HepG2 (cell line): ENCODE results near the gene FAM83D. TPM values are rescaled to one million over a fixed set of nuclear protein-coding genes. Genes with fewer than 3 reads are reported as not detected.
A peak's percentile ranks its signal among the peaks of the same experiment; 100 is the strongest.

Experiments
- ARID5B ChIP-seq: IDR thresholded peaks from 2 replicates; pipeline ENCODE4 v1.4.0; 2020; ENCODE audit warnings: mild to moderate bottlenecking, missing genetic modification reagents
- BCLAF1 ChIP-seq: fragments of 450-650 bp; IDR thresholded peaks from 2 replicates; pipeline ENCODE4 v1.6.1; 2017; ENCODE audit warnings: mild to moderate bottlenecking
- CREB3 ChIP-seq: sonication (generic); formaldehyde crosslinking; IDR thresholded peaks from 2 replicates; pipeline ENCODE4 v1.5.0; 2020; ENCODE audit warnings: missing genetic modification reagents
- JDP2 ChIP-seq: sonication (generic); formaldehyde crosslinking; IDR thresholded peaks from 2 replicates; pipeline ENCODE4 v1.8.1; 2022; ENCODE audit warnings: missing genetic modification reagents, borderline replicate concordance
- KAT2B ChIP-seq: fragments of 150-350 bp; IDR thresholded peaks from 2 replicates; pipeline ENCODE4 v1.6.1; 2014; ENCODE audit warnings: low read depth, low read length, borderline replicate concordance
- KLF9 ChIP-seq: IDR thresholded peaks from 2 replicates; pipeline ENCODE4 v1.6.1; 2016; ENCODE audit warnings: low read depth
- NCOR1 ChIP-seq: fragments of 200-600 bp; sonication (generic); IDR thresholded peaks from 2 replicates; pipeline ENCODE4 v1.7.0; 2017; ENCODE audit warnings: antibody characterized with exemption, low read length, borderline replicate concordance
- NFE2L1 ChIP-seq: sonication (generic); formaldehyde crosslinking; IDR thresholded peaks from 2 replicates; pipeline ENCODE4 v1.4.0; 2020; ENCODE audit warnings: missing genetic modification reagents, mild to moderate bottlenecking, borderline replicate concordance
- RFXANK ChIP-seq: IDR thresholded peaks from 2 replicates; pipeline ENCODE4 v1.6.1; 2016
- SMYD3 ChIP-seq: sonication (generic); formaldehyde crosslinking; IDR thresholded peaks from 2 replicates; pipeline ENCODE4 v1.8.1; 2023; ENCODE audit warnings: mild to moderate bottlenecking, missing genetic modification reagents
- SPEN ChIP-seq: sonication (generic); formaldehyde crosslinking; IDR thresholded peaks from 2 replicates; pipeline ENCODE4 v1.5.1; 2020; ENCODE audit warnings: low read depth, mild to moderate bottlenecking, missing genetic modification reagents
- TGIF2 ChIP-seq: IDR thresholded peaks from 2 replicates; pipeline ENCODE4 v1.6.1; 2016; ENCODE audit warnings: control low read depth, missing compliant biosample characterization
- ZBTB44 ChIP-seq: sonication (generic); formaldehyde crosslinking; IDR thresholded peaks from 2 replicates; pipeline ENCODE4 v1.4.0; 2020; ENCODE audit warnings: missing genetic modification reagents
- ZNF562 ChIP-seq: sonication (generic); formaldehyde crosslinking; IDR thresholded peaks from 2 replicates; pipeline ENCODE4 v1.8.0; 2022; ENCODE audit warnings: missing genetic modification reagents, borderline replicate concordance
- ZNF580 ChIP-seq: IDR thresholded peaks from 2 replicates; pipeline ENCODE4 v1.6.1; 2016; ENCODE audit warnings: low read depth, borderline replicate concordance
- ZSCAN25 ChIP-seq: sonication (generic); formaldehyde crosslinking; IDR thresholded peaks from 2 replicates; pipeline ENCODE4 v1.8.0; 2022; ENCODE audit warnings: mild to moderate bottlenecking, missing genetic modification reagents
- polyA plus RNA-seq, 8 experiments: library from polyadenylated mRNA; depleted of rRNA in 3 of 8; stranded (reverse) in 7 of 8; unstranded in 1 of 8; fragments of >200 nt; fragmentation: Illumina TruSeq in 4 of 8; extraction: Trizol in 4 of 8; gene quantifications; 2 replicates each; pipeline versions ENCODE4 v1.2.1 to v1.2.3, GENCODE V29; 2011 to 2016; ENCODE audit warnings: low read depth in 4 of 8, missing spikeins in 1 of 8, mixed read lengths in 1 of 8; ENCODE audit not compliant: insufficient read depth in 1 of 8
- total RNA-seq, 5 experiments: library from RNA; depleted of rRNA; stranded (reverse); fragments of >200 nt; fragmentation: Illumina TruSeq; extraction: Trizol; gene quantifications; 2 replicates each; pipeline ENCODE4 v1.2.3, GENCODE V29; 2016; ENCODE audit warnings: low read depth in 1 of 5

The FAM83D gene
- total and polyA plus RNA-seq, 2 of the 13 experiments (the other 11 are each of a cell fraction or from before 2014, with no cell fraction given) = 51.4 to 64.0 TPM

- TF ChIP-seq CREB3 (CRISPR knock-in tag) = no peak; the same call in 1 of the 2 replicates
- TF ChIP-seq BCLAF1 = no peak
- TF ChIP-seq SPEN (CRISPR knock-in tag) = peak; percentile 95
- peak; percentile 98 for TF ChIP-seq ZSCAN25 (CRISPR knock-in tag)
- no peak for TF ChIP-seq SMYD3
- TF ChIP-seq ARID5B (CRISPR knock-in tag) = peak; percentile 73
- TF ChIP-seq ZNF580 = peak; percentile 92; the same call in 1 of the 2 replicates
- peak; percentile 67 for TF ChIP-seq RFXANK (CRISPR knock-in tag)
- peak; percentile 90 for TF ChIP-seq KLF9 (CRISPR knock-in tag)
- peak; percentile 30; the same call in 1 of the 2 replicates for TF ChIP-seq TGIF2
- no peak for TF ChIP-seq JDP2 (CRISPR knock-in tag)
- no peak for TF ChIP-seq ZNF562 (CRISPR knock-in tag)
- TF ChIP-seq ZBTB44 (CRISPR knock-in tag) = peak; percentile 56; the same call in 1 of the 2 replicates
- TF ChIP-seq NFE2L1 (CRISPR knock-in tag) = 0 out of 2 replicates have a peak, but pooled peaks have one; percentile 9
- TF ChIP-seq NCOR1 = peak; percentile 66; the same call in 1 of the 2 replicates
- no peak for TF ChIP-seq KAT2B
Observed at GRCh38 chr20:38962044-38962927, 36.1 kb downstream of the FAM83D start, which contains the start of gene DHX35 (continued).
